ENCODE data around the gene RAB36. TPM values are rescaled to one million over a fixed set of nuclear protein-coding genes. Genes with fewer than 3 reads are reported as not detected.

The RAB36 gene
- total RNA-seq, 1 donor from 2014 or later, result 21.5 TPM

DNA sequence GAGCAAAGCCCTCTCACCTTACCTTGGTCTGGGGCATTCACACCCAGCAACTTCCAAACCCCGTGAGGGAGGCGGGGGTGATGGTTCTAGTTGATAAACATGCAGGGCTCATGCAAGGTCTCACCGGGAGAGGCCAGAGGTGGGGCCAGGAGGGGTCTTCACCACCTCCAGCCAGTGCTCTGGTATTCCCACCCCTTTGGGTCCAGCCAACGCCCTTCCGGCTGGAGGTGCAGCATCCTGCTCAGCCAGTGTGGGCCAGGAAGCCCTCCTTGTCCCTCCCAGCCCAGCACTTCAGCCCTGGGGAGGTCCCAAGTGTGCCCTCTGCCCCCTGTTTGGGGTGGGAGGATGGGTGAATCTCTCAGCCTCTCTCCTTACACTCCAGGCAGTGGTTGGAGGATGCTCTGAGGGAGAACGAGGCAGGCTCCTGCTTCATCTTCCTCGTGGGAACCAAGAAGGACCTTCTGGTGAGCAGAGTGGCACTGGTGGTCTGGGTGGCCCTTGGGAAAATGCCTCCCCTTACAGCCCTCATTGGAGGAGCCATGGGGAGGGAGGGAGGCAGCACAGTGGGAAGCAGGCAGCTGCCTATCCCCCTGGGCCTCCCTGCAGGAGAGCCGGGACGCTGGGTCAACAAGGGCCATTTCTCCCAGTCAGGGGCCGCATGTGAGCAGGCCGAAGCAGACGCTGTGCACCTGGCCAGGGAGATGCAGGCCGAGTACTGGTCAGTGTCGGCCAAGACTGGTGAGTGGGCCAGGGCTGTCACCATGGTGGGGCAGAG, 13.4 kb downstream of the RAB36 start:
- DNase-seq (ENCODE audit: low spot score), result no peak

GRCh38 chr22:23159291-23159630, 14.0 kb downstream of the RAB36 start:
- no peak for DNase-seq (ENCODE audit: low spot score)

DNA sequence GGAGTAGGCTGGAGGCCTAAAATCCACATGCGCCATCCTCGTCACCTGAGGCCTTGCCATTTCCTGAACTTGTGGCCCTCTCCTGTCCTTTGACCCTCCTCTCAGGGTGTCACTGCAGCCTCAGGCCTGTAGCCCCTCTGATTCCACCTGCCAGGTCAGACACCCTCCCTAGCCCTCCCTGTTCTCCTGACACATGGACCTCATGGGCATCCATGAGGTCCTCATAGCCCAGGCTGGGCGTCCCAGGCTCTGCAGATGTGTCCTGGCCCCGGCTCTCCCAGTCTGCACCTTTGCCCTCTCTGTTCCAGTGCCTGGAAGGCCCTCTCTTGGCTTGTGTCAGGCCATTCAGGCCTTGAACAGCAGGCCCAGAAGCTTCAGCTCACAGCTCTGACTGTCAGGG, 15.8 kb downstream of the RAB36 start:
- no peak for DNase-seq (ENCODE audit: low spot score)

DNA sequence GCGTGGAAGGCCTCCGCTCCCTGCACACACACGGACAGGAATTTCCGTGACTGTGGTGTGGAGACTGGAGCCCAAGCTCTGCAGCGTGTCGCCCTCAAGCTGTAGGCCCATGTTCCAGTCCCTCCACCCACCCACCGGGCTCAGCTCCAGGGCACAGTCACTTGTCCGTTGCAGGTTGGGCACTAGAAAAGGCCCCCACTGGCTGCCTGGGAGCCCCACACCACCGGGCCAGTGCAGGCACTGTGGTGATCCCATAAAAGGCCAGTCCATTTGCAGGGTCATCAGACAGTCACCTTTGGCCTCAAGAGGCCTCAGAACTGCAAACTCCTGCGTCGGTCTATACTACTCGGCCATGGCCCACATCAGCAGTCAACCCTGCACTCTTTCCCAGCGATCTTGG, 16.3 kb downstream of the RAB36 start:
- DNase-seq (ENCODE audit: low spot score), result no peak

GRCh38 chr22:23163665-23164064, 18.4 kb downstream of the RAB36 start:
- peak; percentile 75 for DNase-seq (ENCODE audit: low spot score)

DNA sequence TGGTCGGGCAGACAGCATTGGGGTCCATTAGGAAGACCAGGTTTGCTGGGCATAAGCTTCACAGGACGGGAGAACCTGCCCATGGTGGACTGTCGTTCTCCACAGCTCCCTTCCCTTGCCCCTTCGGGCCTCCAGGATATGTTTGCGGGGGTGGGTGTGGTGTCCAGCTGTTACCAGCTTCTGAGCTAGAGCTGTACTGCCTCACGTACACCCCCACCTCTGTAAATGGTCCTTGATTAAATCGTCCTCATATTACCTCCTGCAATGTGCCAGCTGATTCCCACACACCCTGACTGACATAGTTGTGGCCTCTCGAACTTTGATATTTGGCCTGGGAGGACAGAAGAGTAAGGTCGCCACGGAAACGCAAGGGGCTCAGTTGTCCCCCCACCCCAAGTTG, 18.8 kb downstream of the RAB36 start:
- DNase-seq (ENCODE audit: low spot score), result no peak

GRCh38 chr22:23166042-23166831, 21.0 kb downstream of the RAB36 start:
- DNase-seq (ENCODE audit: low spot score), result no peak

GRCh38 chr22:23166841-23167616, 21.8 kb downstream of the RAB36 start:
- no peak for DNase-seq (ENCODE audit: low spot score)

DNA sequence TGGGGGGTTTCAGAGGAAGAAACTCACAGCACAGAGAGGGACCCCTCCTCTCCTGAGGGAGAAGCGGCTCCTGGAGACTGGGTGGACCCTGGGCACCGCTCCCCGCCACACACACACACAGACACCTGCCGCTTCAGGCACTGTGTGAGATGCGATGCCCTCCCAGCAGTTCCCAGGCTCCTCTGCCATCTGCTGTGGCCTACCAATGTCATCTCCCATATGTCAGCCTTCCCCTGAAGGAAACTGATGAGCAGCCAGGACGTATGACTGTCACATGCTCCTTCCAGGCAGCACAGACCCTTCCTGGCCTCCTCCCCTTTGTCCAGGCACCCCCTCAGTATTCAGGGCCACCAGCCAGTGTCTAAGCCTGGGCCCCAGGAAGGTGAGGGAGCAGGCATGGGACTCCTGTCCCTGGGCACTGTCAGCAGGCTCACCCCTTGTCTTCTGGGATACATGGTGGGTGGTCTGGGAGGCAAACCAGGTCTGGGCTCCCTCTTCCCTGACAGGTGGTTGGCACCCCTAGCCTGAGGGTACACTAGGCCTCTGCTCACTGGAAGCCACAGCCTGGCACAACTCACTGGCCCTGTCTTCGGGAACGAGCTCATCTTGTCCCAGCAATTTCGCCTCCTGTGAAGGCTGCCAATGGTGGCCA, 23.2 kb downstream of the RAB36 start:
- no peak for DNase-seq (ENCODE audit: low spot score)

DNA sequence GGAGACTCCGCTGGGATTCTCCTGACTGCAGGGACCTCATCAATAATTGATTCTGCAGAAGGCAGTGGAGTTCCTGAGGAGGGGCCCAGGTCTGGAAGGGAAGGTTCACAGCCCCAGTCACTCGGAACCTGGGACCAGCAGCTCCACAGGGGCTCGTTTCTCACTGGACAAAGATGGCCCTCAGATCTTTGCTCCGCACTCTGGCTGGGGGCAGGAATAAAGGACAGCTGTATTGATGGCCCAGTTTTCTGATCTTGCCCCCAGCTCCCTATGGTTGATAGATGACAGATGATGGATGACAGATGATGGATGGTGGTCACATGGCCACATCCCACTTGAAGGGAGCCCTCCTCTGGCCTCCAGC, 23.7 kb downstream of the RAB36 start:
- DNase-seq (ENCODE audit: low spot score), result no peak

DNA sequence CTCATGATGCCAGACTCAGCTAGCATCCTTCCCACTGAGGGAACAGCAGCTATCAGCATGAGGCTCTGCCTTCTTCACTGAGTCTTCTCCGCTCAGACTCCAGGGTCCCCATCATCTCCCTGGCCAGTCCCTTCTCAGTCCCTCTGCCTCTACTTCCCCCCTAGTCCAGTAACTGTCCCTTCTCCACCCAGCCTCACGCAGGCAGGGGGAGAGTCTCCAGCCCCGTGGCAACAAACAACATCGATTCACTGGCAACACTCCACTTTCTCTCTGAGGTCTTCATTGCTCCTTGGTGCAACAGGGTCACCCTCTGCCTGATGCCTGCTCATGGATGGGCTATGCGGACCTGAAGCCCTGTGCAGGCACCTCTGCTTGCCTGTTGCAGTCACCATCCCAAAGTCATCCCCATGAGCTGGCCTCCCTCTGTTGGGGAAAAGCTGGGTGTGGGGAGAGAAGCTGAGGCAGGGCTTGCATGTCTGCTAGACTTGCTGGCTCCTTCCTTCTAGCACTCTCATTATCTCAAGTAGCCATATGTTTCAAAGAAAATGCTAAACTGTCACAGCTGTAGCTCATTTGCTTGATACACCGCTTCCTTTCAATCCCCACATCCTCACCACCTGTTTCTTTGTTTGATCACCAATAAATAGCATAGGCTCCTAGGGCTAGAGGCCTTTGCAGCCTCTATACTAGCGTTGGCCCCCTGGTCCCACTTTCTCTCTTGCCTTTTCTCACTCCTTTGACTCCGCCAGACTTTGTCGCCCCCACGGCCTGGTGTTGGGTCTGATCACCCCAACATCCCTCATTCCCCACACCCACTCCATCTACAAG, 30.8 kb downstream of the RAB36 start:
- no peak for DNase-seq (ENCODE audit: low spot score)

DNA sequence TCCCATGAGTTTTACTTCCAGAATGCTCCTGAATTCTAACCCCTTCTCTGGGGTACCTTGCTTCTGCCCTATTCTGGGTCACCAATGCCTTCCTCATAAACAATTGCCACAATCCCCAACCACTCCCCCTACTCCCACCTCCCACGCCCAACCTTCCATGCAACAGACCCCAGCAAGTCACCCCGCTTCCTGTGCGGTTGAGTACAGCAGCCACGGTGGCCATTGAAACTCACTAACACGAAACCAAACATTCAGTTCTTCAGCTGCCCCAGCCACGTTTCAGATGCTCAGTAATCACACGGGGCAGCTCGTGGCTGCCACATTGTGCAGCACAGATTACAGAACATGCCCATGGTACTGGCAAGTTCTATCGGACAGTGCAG, 31.4 kb downstream of the RAB36 start:
- DNase-seq (ENCODE audit: low spot score), result no peak

DNA sequence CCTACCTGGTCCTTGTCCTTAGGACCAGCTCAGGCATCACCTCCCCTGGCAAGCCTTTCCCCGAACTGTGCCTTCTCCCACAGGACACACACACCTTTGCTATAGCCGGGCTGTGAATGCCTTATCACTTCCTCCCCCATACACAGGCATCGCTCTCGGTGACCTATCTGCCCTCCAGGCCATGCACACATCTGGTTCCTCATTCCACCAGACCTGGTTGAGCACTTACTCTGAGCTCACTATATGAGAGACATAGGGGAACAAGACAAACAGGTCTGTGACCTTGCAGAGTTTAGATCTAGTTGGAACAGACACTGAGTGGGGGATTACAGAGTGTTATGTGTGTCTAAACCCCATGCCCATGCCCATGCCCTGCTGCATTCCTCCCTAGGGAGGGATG, 31.9 kb downstream of the RAB36 start:
- no peak for DNase-seq (ENCODE audit: low spot score)

DNA sequence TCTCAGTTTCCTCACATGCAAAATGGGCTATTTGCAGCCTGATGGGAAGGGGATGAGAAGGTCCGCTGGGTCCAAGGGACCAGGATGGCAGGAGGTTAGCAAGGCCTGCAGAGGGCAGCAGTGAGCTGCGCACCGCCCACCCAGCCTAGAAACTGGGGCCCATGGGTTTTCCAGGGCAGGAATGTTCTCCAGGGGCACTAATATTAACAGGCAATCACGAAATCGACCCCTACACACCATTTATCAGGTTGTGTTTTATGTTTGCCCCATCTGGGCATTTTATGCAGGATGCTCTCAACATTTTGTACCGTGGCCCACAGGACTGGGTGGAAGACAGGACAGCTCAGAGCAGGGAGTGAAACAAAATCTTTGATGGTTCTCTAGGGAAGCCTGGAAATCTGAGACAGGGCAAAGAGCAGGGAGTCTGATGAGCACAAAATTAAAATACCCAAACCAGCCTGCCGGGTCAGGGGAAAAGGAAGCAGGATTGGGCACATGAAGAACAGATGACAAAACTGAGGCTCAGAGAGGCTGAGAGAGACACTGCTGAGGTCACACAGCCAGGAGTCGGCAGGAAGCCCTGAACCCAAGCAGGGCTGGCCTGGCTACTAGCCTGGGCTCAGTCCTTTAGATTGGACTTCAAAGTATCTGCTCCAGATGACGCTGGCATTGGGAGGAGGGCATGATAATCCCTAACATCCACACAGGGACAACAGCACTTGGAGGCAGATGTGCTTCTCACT, 33.4 kb downstream of the RAB36 start:
- DNase-seq (ENCODE audit: low spot score), result no peak

DNA sequence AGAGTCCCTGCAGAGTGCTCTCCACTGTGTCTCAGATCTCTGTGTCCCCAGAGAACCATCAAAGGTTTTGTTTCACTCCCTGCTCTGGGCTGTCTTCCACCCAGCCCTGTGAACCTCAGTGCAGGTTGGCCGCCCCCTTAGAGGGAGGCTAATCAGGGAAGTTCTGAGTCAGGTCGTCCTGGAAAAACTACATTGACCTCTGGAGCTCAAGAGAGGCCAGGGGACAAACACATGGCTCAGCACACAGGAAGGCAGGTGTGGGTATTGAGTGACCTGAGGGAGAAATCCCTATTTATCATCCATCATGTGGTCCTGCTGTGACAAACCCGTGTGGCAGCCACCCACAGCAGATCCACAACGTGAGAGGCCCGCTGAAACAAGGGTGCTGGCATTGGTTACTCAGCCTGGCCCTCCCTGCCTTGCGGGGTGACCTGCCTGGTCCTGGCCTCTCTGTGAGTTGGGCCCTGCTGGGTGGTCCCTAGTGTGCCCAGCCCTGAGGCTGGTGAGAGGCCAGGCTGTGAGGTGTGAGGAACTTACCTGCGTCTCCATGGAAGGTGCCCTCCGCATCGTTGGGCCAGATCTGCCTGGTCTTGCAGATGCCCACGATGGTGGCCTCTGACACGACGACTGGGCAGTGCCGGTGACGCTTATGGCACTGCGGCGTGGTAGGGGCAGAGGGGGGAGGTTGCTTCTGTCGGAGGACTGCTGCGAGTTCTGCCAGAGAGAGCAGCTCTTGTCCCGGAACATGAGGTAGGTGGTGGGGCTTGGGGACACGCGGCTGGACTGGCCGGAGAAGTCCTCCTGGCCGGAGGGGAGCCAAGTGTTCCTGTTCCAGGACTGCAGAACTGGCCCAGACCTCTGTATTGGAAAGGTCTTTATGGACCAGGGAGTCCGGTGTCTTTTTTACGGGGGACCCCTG, 34.4 kb downstream of the RAB36 start:
- no peak for DNase-seq (ENCODE audit: low spot score)

DNA sequence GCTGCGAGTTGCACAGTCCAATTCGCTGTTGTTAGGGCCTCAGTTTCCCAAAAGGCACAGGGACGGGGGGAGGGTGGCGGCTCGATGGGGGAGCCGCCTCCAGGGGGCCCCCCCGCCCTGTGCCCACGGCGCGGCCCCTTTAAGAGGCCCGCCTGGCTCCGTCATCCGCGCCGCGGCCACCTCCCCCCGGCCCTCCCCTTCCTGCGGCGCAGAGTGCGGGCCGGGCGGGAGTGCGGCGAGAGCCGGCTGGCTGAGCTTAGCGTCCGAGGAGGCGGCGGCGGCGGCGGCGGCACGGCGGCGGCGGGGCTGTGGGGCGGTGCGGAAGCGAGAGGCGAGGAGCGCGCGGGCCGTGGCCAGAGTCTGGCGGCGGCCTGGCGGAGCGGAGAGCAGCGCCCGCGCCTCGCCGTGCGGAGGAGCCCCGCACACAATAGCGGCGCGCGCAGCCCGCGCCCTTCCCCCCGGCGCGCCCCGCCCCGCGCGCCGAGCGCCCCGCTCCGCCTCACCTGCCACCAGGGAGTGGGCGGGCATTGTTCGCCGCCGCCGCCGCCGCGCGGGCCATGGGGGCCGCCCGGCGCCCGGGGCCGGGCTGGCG, 35.1 kb downstream of the RAB36 start, which contains the start of gene BCR:
BCR (plus strand) TSS at position 209 of the 592 bp plus-strand sequence. CDS start 452 bp downstream, outside the sequence.
- no peak for DNase-seq (ENCODE audit: low spot score)

DNA sequence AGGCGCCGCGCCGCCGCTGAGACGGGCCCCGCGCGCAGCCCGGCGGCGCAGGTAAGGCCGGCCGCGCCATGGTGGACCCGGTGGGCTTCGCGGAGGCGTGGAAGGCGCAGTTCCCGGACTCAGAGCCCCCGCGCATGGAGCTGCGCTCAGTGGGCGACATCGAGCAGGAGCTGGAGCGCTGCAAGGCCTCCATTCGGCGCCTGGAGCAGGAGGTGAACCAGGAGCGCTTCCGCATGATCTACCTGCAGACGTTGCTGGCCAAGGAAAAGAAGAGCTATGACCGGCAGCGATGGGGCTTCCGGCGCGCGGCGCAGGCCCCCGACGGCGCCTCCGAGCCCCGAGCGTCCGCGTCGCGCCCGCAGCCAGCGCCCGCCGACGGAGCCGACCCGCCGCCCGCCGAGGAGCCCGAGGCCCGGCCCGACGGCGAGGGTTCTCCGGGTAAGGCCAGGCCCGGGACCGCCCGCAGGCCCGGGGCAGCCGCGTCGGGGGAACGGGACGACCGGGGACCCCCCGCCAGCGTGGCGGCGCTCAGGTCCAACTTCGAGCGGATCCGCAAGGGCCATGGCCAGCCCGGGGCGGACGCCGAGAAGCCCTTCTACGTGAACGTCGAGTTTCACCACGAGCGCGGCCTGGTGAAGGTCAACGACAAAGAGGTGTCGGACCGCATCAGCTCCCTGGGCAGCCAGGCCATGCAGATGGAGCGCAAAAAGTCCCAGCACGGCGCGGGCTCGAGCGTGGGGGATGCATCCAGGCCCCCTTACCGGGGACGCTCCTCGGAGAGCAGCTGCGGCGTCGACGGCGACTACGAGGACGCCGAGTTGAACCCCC, 35.8 kb downstream of the RAB36 start:
- no peak for DNase-seq (ENCODE audit: low spot score)

DNA sequence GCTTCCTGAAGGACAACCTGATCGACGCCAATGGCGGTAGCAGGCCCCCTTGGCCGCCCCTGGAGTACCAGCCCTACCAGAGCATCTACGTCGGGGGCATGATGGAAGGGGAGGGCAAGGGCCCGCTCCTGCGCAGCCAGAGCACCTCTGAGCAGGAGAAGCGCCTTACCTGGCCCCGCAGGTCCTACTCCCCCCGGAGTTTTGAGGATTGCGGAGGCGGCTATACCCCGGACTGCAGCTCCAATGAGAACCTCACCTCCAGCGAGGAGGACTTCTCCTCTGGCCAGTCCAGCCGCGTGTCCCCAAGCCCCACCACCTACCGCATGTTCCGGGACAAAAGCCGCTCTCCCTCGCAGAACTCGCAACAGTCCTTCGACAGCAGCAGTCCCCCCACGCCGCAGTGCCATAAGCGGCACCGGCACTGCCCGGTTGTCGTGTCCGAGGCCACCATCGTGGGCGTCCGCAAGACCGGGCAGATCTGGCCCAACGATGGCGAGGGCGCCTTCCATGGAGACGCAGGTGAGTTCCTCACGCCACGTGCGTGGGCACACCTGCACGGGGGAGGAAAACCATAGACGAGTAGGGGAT, 36.5 kb downstream of the RAB36 start:
- no peak for DNase-seq (ENCODE audit: low spot score)
